Measurements from ENCODE around the gene PHKA2.

PHKA2 gene

DNA sequence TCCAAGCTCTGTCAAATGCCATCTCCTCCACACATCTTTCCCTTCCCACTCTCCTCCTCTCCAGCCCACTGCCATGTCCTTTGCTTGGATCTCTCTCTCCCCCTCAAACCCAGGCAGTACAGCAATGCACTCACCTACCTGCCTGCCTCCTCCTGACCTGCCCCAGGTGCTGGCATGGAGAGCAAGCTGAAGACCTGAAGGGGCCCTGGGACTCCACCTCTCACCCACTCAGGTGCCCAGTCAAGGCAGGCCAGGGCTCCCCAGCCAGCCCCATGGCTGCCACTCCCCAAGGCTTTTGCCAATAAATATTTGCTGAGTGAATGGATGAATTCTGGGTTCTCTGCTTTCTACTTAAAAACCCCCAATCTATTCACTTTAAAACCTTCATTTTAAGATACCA lies 12.6 kb upstream of the PHKA2 start:
- no peak for DNase-seq (ENCODE audit: low spot score)
- in situ Hi-C loops (cut with MboI; ENCODE audit: low sequenced_read_pairs, unreplicated experiment), result no loop called here
- TF ChIP-seq, protein P1, sequence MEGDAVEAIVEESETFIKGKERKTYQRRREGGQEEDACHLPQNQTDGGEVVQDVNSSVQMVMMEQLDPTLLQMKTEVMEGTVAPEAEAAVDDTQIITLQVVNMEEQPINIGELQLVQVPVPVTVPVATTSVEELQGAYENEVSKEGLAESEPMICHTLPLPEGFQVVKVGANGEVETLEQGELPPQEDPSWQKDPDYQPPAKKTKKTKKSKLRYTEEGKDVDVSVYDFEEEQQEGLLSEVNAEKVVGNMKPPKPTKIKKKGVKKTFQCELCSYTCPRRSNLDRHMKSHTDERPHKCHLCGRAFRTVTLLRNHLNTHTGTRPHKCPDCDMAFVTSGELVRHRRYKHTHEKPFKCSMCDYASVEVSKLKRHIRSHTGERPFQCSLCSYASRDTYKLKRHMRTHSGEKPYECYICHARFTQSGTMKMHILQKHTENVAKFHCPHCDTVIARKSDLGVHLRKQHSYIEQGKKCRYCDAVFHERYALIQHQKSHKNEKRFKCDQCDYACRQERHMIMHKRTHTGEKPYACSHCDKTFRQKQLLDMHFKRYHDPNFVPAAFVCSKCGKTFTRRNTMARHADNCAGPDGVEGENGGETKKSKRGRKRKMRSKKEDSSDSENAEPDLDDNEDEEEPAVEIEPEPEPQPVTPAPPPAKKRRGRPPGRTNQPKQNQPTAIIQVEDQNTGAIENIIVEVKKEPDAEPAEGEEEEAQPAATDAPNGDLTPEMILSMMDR (IDR thresholded peaks at IDR 0.05; ENCODE audit: borderline replicate concordance, control extremely low read depth, extremely low read depth, insufficient read depth, missing control alignments), result no peak

GRCh38 chrX:18995221-18995620 lies 11.3 kb upstream of the PHKA2 start:
- in situ Hi-C loops (cut with MboI; ENCODE audit: low sequenced_read_pairs, unreplicated experiment), result no loop called here
- DNase-seq (ENCODE audit: low spot score), result no peak
- TF ChIP-seq, protein P1 (IDR thresholded peaks at IDR 0.05; ENCODE audit: borderline replicate concordance, control extremely low read depth, extremely low read depth, insufficient read depth, missing control alignments), result no peak

GRCh38 chrX:18994713-18995112 lies 10.8 kb upstream of the PHKA2 start:
- TF ChIP-seq, protein P1 (IDR thresholded peaks at IDR 0.05; ENCODE audit: borderline replicate concordance, control extremely low read depth, extremely low read depth, insufficient read depth, missing control alignments), result no peak
- no peak for DNase-seq (ENCODE audit: low spot score)
- in situ Hi-C loops (cut with MboI; ENCODE audit: low sequenced_read_pairs, unreplicated experiment), result no loop called here

DNA sequence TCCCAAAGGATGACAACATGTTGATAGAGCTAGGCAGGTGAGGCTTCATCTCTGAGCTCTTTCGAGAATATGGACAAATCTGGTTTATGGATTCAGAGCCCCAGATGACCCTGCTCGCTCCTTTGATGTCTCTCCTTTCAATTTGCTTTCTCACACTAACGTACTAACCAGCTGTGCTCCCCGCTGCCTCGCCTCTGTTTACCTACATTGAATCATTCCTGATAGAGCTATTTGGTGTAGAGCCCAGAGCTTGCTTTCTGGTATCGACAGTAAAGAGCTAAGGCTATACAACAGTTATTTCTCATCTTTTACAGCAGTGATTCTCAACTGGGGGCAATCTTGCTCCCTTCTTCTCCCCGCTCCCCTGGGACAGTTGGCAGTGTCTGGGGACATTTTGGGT lies 8.9 kb upstream of the PHKA2 start:
- in situ Hi-C loops (cut with MboI; ENCODE audit: low sequenced_read_pairs, unreplicated experiment), result no loop called here
- DNase-seq (ENCODE audit: low spot score), result no peak
- TF ChIP-seq, protein P1 (IDR thresholded peaks at IDR 0.05; ENCODE audit: borderline replicate concordance, control extremely low read depth, extremely low read depth, insufficient read depth, missing control alignments), result no peak

GRCh38 chrX:18985186-18985435 lies 1.2 kb upstream of the PHKA2 start:
- no peak for DNase-seq (ENCODE audit: low spot score)
- in situ Hi-C loops (cut with MboI; ENCODE audit: low sequenced_read_pairs, unreplicated experiment), result no loop called here
- TF ChIP-seq, protein P1 (IDR thresholded peaks at IDR 0.05; ENCODE audit: borderline replicate concordance, control extremely low read depth, extremely low read depth, insufficient read depth, missing control alignments), result no peak

- DNase-seq (ENCODE audit: low spot score), result peak; percentile 91
- in situ Hi-C loops (cut with MboI; ENCODE audit: low sequenced_read_pairs, unreplicated experiment), result no loop called here
- TF ChIP-seq, protein P1 (IDR thresholded peaks at IDR 0.05; ENCODE audit: borderline replicate concordance, control extremely low read depth, extremely low read depth, insufficient read depth, missing control alignments), result peak; percentile 8
Measured at GRCh38 chrX:18984381-18985185, 669 bp upstream of the PHKA2 start.
